Trophoblast cell (in vitro differentiated cells and primary cell): ENCODE measurements around the gene PCLO.

ENCODE experiments used
- DNase-seq, 2 donors: peaks; one replicate each; pipeline ENCODE4 v3.0.0-alpha.2; 2016
- H2AFZ ChIP-seq: 2 replicates; pipeline ENCODE4 v1.6.1; 2013; ENCODE audit warnings: low read length, moderate library complexity, mild to moderate bottlenecking; ENCODE audit not compliant: insufficient read depth, poor library complexity
- H2AK5ac ChIP-seq: 2 replicates; pipeline ENCODE4 v1.6.1; 2013; ENCODE audit warnings: mild to moderate bottlenecking, low read length
- H2BK120ac ChIP-seq: 2 replicates; pipeline ENCODE4 v1.6.1; 2013; ENCODE audit warnings: low read length, mild to moderate bottlenecking, moderate library complexity; ENCODE audit not compliant: insufficient read depth, poor library complexity
- H2BK12ac ChIP-seq: 2 replicates; pipeline ENCODE4 v1.6.1; 2013; ENCODE audit warnings: mild to moderate bottlenecking, low read length, moderate library complexity
- H2BK5ac ChIP-seq: 2 replicates; pipeline ENCODE4 v1.6.1; 2013; ENCODE audit warnings: low read length, low read depth, moderate library complexity, mild to moderate bottlenecking; ENCODE audit not compliant: poor library complexity
- H3K14ac ChIP-seq: 2 replicates; pipeline ENCODE4 v1.6.1; 2013; ENCODE audit warnings: mild to moderate bottlenecking, low read length
- H3K18ac ChIP-seq: 2 replicates; pipeline ENCODE4 v1.6.1; 2013; ENCODE audit warnings: mild to moderate bottlenecking, low read length
- H3K23ac ChIP-seq: 2 replicates; pipeline ENCODE4 v1.6.1; 2013; ENCODE audit warnings: low read length
- H3K27ac ChIP-seq: 2 replicates; pipeline ENCODE4 v1.5.1; 2013; ENCODE audit warnings: low read depth, mild to moderate bottlenecking, inconsistent platforms, low read length, moderate library complexity
- H3K27me3 ChIP-seq: 2 replicates; pipeline ENCODE4 v1.6.1; 2013; ENCODE audit warnings: inconsistent platforms, mild to moderate bottlenecking, low read length, moderate library complexity; ENCODE audit not compliant: insufficient read depth
- H3K36me3 ChIP-seq, 2 experiments: 1 replicate in 1 of 2; 2 replicates in 1 of 2; pipeline ENCODE4 v1.6.1; 2013; ENCODE audit warnings: low read length in 2 of 2, mild to moderate bottlenecking in 2 of 2, moderate library complexity in 1 of 2; ENCODE audit not compliant: insufficient read depth in 2 of 2, control insufficient read depth in 1 of 2
- H3K4ac ChIP-seq: 2 replicates; pipeline ENCODE4 v1.6.1; 2013; ENCODE audit warnings: low read depth, mild to moderate bottlenecking, low read length, moderate library complexity
- H3K4me1 ChIP-seq, 2 experiments: 1 replicate in 1 of 2; 2 replicates in 1 of 2; pipeline ENCODE4 v1.6.1; 2013; ENCODE audit warnings: low read length in 2 of 2, mild to moderate bottlenecking in 2 of 2, moderate library complexity in 1 of 2; ENCODE audit not compliant: insufficient read depth in 2 of 2, control insufficient read depth in 1 of 2
- H3K4me2 ChIP-seq: 2 replicates; pipeline ENCODE4 v1.6.1; 2013; ENCODE audit warnings: inconsistent platforms, mild to moderate bottlenecking, low read length, moderate library complexity
- H3K4me3 ChIP-seq: 2 replicates; pipeline ENCODE4 v1.5.1; 2013; ENCODE audit warnings: mild to moderate bottlenecking, low read depth, low read length, inconsistent platforms
- H3K79me1 ChIP-seq: one replicate; pipeline ENCODE4 v1.6.1; 2013; ENCODE audit warnings: low read length
- H3K79me2 ChIP-seq: 2 replicates; pipeline ENCODE4 v1.6.1; 2013; ENCODE audit warnings: low read length, mild to moderate bottlenecking; ENCODE audit not compliant: control insufficient read depth, insufficient read depth, poor library complexity
- H3K9ac ChIP-seq: 2 replicates; pipeline ENCODE4 v1.6.1; 2013; ENCODE audit warnings: mild to moderate bottlenecking, low read length
- H3K9me3 ChIP-seq: 2 replicates; pipeline ENCODE4 v1.6.1; 2013; ENCODE audit warnings: low read depth, mild to moderate bottlenecking, control low read depth, inconsistent platforms, low read length; ENCODE audit not compliant: insufficient read depth
- H4K12ac ChIP-seq: 2 replicates; pipeline ENCODE4 v1.6.1; 2013; ENCODE audit warnings: low read depth, mild to moderate bottlenecking, low read length, moderate library complexity
- H4K8ac ChIP-seq: 2 replicates; pipeline ENCODE4 v1.6.1; 2013; ENCODE audit warnings: low read depth, mild to moderate bottlenecking, low read length, moderate library complexity
- H4K91ac ChIP-seq: one replicate; pipeline ENCODE4 v1.6.1; 2013; ENCODE audit warnings: low read depth, mild to moderate bottlenecking, low read length, moderate library complexity
- WGBS: extraction: QIAGEN DNeasy Blood & Tissue Kit; methylation state at CpG from one replicate; pipeline ENCODE4 v1.1.7; 2013; ENCODE audit warnings: missing lambda C conversion rate; ENCODE audit not compliant: insufficient read length, insufficient coverage; ENCODE audit errors: extremely low coverage; 5-methylcytosine and 5-hydroxymethylcytosine counted together

The PCLO gene

DNA sequence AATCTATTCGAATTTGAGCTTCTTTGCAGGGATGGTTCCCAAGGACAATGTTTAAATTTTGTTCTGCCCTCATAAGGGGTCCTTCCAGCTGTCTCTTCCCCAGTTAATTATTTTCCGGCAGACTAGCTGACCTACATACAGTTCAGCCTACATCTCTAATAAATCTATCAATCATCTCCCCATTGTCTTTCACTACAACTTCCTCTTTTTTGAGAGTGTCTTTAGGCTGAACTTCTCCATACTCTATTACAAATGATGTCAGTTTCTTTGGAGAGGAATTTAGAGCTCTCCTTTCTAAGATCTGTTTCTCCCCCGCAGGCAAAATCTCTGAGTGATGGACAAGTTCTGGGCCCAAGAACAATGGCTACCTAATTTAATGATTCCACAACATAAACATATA is 122.2 kb downstream of the PCLO start:
- no peak overlapping the region for H3K14ac ChIP-seq
- DNase-seq = no peak
- no peak overlapping the region for H3K4ac ChIP-seq
- H3K27me3 ChIP-seq = no peaks in the 10 kb centered on the region
- no peak overlapping the region for H2BK12ac ChIP-seq
- no peak overlapping the region for H3K9ac ChIP-seq
- H4K8ac ChIP-seq = no peak overlapping the region
- H3K4me1 ChIP-seq = no peaks in the 10 kb centered on the region
- no peak overlapping the region for H3K27ac ChIP-seq
- H3K18ac ChIP-seq = no peak overlapping the region
- H2BK5ac ChIP-seq = no peak overlapping the region
- no peak overlapping the region for H3K23ac ChIP-seq
- no peak overlapping the region for H2AK5ac ChIP-seq
- H4K91ac ChIP-seq = no peak overlapping the region
- no peaks in the 10 kb centered on the region for H3K79me2 ChIP-seq
- H3K36me3 ChIP-seq = no peaks in the 10 kb centered on the region
- H2AFZ ChIP-seq = no peak overlapping the region
- H4K12ac ChIP-seq = no peak overlapping the region
- WGBS = no CpG with 5 or more reads among the region's 3 CpGs
- no peak overlapping the region for H3K4me2 ChIP-seq
- no peaks in the 10 kb centered on the region for H3K9me3 ChIP-seq
- no peak overlapping the region for H3K4me3 ChIP-seq
- H3K79me1 ChIP-seq = no peaks in the 10 kb centered on the region
- H2BK120ac ChIP-seq = no peak overlapping the region

DNA sequence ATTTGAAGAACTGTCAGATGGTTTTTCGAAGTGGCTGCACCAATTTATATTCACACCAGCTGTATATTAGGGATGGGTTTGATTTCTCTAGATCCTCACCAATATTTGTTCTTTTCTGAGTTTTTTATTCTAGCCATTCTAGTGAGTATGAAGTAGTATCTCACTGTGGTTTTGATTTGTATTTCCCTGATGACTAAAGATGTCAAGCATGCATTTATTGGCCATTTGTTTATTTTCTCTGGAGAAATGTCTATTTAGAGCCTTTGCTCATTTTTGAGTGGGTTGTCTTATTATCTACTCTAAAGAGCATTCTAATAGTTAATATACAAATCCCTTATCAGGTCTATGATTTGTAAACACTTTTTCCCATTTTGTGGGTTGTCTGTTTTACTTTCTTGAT is 123.9 kb downstream of the PCLO start:
- Histone ChIP-seq H3K4me2 (no peak overlapping the region), H4K8ac (no peak overlapping the region), H3K9ac (no peak overlapping the region), H3K14ac (no peak overlapping the region), H2BK12ac (no peak overlapping the region), H3K79me2 (no peaks in the 10 kb centered on the region), H2AK5ac (no peak overlapping the region), H3K27ac (no peak overlapping the region), H2BK120ac (no peak overlapping the region), H3K27me3 (no peaks in the 10 kb centered on the region), H3K9me3 (no peaks in the 10 kb centered on the region), H2AFZ (no peak overlapping the region), H3K79me1 (no peaks in the 10 kb centered on the region), H3K36me3 (no peaks in the 10 kb centered on the region), H3K4ac (no peak overlapping the region), H4K91ac (no peak overlapping the region), H4K12ac (no peak overlapping the region), H3K18ac (no peak overlapping the region), H3K23ac (no peak overlapping the region), H2BK5ac (no peak overlapping the region), H3K4me1 (no peaks in the 10 kb centered on the region), H3K4me3 (no peak overlapping the region)
- WGBS = no CpG with 5 or more reads among the region's 1 CpG
- no peak for DNase-seq

DNA sequence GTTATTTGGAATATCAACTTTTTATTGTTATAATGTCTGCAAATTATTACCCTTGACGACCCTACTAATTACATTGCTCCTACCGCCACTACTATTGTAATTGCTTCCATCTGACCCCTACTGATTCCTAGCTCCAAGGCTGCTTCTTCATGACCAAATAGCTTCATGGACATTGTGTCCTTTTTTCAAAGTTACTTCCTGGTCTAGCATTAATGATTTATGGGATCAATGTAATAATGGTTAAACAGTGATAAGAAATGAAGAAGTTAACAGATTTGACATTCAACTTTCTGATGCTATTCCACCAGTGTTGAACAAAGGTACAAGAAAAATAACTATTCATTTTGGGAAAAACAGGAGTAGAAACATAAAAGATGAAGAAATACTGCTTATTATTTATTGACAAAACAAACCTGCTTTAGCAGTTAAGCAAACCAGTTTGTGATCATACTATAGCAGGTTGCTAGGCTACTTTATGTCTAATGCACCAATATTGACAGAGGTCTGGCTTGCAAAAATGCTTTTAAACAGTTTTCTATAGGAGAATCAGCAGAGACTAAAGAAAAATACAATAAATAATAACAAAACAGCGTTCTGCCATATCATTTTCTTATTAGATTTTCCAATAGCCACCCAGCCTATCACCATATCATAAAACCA is 125.8 kb downstream of the PCLO start:
- Histone ChIP-seq H4K8ac (no peak overlapping the region), H3K4ac (no peak overlapping the region), H3K14ac (no peak overlapping the region), H3K4me2 (no peak overlapping the region), H2BK120ac (no peak overlapping the region), H3K79me2 (no peaks in the 10 kb centered on the region), H2AFZ (no peak overlapping the region), H3K4me3 (no peak overlapping the region), H3K18ac (no peak overlapping the region), H3K36me3 (no peaks in the 10 kb centered on the region), H3K9ac (no peak overlapping the region), H2BK12ac (no peak overlapping the region), H3K4me1 (no peaks in the 10 kb centered on the region), H3K23ac (no peak overlapping the region), H3K9me3 (no peaks in the 10 kb centered on the region), H3K27ac (no peak overlapping the region), H3K27me3 (no peaks in the 10 kb centered on the region), H3K79me1 (peaks cover 2% of the 10 kb centered on the region), H2BK5ac (no peak overlapping the region), H2AK5ac (no peak overlapping the region), H4K91ac (no peak overlapping the region), H4K12ac (no peak overlapping the region)
- no peak for DNase-seq
- WGBS = no CpG with 5 or more reads among the region's 3 CpGs

DNA sequence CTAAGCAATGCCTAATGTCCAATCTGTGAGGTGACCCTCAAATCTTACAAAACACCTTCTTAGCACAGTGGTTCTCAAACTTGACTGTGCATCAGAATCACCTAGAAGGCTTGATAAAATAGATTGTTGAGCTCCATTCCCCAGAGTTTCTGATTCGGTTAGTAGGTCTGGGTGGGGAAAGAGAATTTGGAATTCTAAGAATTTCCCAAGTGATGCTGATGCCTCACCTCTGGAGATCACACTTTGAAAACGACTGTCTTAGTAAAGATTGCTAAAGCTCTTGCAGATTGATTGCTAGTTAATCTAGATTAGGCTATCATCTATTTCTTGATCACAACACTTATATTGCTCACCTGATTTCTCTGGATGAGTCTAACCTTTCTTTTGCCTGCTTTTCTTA is 126.6 kb downstream of the PCLO start:
- Histone ChIP-seq H3K4ac (no peak overlapping the region), H3K14ac (no peak overlapping the region), H3K36me3 (no peaks in the 10 kb centered on the region), H3K9ac (no peak overlapping the region), H3K79me1 (peaks cover 2% of the 10 kb centered on the region), H3K23ac (no peak overlapping the region), H3K18ac (no peak overlapping the region), H3K4me3 (no peak overlapping the region), H2AFZ (no peak overlapping the region), H3K27me3 (no peaks in the 10 kb centered on the region), H3K27ac (no peak overlapping the region), H2BK12ac (no peak overlapping the region), H4K8ac (no peak overlapping the region), H2BK120ac (no peak overlapping the region), H2BK5ac (no peak overlapping the region), H3K79me2 (no peaks in the 10 kb centered on the region), H3K4me1 (no peaks in the 10 kb centered on the region), H3K4me2 (no peak overlapping the region), H2AK5ac (no peak overlapping the region), H4K91ac (no peak overlapping the region), H3K9me3 (no peaks in the 10 kb centered on the region), H4K12ac (no peak overlapping the region)
- no CpG with 5 or more reads among the region's 2 CpGs for WGBS
- no peak for DNase-seq
